NCI-H2029 treated with DMSO at 0.1 percent for 48 hours (cell line): ENCODE results near the gene NKAPL.
A peak's percentile ranks its signal among the peaks of the same experiment; 100 is the strongest.

Experiments
- DNase-seq: peaks from one replicate; lab custom pipeline; 2025; lab: John Stamatoyannopoulos, UW

The NKAPL gene

DNA sequence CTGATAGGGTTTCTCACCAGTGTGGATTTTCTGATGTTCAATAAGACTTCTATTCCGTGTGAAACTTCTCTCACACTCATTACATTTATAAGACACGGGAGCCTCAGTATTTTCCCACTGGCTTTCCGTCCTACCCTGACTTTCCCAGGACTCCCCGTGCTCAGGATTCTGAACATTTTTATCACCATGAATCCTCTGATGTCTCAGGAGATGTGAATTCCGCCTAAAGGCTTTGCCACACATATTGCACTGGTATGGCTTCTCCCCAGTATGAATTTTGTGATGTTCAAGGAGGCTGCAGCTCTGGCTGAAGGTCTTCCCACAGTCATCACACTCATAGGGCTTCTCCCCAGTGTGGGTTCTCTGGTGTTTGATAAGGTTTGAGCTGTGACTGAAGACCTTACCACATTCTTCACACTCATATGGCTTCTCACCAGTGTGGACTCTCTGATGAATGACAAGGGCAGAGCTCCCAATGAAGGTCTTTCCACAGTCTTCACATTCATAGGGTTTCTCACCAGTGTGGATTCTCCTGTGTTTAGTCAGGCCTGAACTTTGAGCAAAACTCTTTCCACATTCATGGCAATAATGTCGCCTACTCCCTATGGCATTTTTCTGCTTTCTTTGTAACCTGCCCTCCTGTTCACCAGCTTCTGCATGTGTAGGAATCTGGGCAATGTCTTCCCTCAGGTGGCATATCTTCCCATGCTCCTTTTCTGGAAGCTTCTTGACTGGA, 13.7 kb upstream of the NKAPL start:
- DNase-seq = no peak

DNA sequence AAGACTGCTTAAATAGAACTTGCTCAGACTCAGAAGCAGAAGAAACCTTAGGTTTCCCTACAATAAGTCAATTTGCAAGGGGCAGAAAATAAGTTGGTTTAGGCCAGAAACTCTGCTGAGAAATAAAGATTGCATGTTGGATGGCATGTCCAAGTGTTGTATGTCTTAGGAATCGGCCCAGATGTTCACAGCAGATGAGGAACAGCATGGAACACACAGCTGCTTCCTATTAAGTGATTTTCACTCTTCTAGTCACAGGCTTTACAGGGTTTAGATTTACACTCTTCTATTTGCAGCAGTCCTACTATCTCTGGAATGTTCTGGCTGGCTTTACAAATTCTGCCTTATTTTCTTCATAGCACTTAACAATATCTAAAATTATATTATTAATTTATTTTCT, 10.2 kb upstream of the NKAPL start:
- DNase-seq = no peak

DNA sequence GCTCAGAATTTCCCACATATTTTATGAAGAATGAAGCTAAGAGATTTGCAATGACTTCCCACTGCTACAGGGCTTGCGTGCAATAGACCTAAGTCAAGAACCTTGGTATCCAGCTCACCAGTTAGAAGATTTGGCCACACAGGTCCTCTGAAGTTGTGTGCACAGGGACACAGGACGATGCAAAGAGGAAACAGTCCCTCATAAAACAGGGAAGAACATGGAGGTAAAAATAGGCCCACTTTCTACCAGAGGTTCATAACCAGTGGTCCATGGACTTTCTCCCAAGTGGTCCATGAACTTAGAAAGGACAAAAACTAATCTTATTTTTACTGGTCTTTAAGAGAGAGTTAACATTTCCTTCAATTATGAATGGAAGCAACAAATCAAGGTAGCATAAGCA, 8.3 kb upstream of the NKAPL start:
- DNase-seq = no peak

DNA sequence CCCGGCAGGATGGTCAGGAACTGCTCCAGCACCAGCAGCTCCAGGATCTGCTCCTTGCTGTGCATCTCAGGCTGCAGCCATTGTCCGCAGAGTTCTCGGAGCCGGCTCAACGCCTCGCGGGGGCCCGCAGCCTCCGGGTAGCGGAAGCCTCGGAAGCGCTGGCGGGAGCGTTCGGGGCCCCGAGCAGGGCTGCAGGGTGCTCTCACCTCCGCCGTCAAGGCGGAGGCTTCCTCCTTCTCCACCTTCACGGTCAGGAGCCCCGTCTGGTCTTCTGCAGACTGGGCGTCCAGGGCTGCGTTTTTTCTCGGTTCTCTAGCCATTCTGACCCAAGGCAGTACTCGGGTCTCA, 7.5 kb upstream of the NKAPL start:
- DNase-seq = no peak

DNA sequence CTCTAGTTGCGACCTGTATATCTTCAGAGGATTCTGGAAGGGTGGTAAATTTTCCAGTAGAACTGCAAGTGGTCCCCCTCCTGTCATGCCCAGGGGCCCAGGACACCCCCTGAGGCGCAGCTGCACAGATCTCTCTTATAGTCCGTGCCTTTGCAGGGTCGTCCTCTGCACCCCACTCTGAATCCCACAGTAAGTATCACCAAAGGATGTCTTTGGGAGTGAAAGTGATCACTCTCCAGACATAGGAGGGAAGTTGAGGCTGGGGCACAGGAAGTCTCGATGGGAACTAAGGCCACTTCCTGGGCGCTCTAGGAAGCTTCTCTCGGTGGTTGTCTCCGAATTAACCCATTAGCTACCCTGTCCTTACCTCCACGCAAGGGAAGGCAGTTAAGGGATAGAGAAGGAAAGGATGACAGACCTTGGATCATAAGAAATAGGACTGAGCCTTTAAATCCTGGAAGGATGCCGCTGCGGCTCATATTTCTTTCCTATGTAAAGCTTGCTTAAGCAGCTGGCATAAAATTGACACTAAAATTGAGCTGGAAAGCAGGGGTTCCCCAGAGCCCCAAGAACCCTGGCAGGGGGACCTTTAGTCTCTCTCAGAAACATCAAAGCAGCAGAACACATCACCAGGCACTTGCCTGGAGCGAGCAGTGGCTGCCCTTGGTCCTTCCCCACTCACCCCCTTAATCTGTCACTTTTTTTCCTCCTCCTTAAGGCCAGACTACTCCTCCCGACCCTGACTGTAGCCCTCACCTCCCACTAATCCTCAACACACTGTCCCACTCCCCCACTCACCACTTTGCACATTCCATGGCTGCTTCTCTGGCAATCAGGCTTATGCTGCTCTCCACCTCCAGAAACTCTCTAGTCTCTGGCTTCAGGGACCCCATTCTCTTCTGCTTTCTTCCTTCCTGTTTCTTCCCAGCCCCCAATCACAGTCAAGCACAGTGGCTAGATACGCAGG, 6.8 kb upstream of the NKAPL start, which contains the start of gene ZKSCAN4:
Gene ZKSCAN4, minus strand, starts transcription at position 261 of the 967 bp plus-strand sequence. CDS start 289 bp downstream, outside the sequence.
- DNase-seq = peak; percentile 69

DNA sequence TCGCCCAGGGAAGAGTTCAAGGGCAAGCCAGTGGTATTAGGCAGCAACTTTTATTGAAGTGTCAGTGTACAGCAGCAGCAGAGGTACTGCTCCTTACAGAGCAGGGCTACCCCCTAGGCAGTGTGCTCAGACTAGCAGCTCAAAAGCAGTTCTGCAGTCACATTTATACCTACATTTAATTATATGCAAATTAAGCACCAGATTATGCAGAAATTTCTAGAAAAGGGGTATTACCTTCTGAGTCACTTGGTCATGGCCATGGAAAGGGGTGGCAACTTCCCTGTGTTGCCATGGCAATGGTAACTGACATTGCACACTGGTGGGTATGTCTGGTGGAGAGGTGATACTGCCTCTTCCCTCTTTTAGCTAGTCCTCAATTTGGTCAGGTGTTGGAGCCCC, 5.0 kb upstream of the NKAPL start:
- no peak for DNase-seq

DNA sequence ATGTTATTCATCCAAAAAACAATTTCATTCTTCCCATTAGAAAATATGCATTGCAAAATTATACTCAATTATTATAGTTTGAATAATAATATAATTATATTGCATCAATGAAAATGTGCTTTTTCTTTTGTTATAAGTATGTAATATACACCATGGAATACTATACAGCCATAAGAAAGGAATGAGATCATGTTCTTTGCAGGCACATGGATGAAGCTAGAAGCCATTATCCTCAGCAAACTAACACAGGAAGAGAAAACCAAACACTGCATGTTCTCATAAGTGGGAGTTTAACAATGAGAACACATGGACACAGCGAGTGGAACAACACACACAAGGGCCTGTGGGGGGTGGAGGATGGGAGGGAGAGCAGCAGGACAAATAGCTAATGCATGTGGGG, 2.1 kb upstream of the NKAPL start:
- no peak for DNase-seq

DNA sequence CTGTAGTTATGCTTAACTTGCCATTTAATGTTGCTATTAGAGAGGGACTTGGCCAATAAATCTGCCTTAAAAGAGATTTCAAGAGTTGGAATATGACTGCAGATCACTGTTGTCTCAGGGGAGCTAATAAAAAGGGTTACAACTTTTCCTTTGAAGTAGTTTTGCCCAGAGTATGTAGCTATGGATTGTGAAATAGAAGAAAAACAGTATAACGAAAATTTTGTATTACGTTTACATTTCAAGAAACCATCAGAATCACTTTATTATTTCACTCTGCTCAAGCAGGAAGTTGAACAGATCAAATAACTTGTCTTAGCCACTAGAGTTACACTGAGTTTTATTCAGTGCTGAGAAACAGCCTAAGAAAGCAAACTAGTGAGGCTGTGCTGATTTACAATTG, 4.8 kb downstream of the NKAPL start:
- DNase-seq = no peak

DNA sequence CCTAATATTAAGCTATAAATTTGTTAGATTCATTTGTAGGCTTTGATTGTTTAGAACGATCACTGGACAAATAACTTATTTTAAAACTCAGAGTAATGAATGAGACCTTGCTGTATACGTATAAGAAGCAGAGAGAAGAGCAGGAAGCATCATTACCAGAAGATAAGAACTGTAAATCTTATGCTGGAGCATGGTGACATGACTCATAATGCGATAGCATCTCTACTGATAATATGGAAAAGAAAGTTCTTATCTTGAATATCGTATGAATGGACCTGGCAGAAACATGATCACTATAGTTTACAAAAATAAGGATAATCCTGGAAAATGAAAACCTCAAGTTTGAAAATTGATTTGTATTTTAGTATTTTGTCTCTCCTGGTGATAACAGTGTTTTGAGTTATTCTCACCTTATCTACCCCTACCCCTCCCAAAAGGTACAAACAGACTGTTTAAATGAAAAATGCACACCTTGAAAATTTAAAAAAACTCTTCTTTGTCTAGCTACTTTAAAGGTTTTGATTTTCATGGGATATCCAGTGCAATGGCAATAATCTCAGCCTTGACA, 5.8 kb downstream of the NKAPL start:
- DNase-seq = no peak

DNA sequence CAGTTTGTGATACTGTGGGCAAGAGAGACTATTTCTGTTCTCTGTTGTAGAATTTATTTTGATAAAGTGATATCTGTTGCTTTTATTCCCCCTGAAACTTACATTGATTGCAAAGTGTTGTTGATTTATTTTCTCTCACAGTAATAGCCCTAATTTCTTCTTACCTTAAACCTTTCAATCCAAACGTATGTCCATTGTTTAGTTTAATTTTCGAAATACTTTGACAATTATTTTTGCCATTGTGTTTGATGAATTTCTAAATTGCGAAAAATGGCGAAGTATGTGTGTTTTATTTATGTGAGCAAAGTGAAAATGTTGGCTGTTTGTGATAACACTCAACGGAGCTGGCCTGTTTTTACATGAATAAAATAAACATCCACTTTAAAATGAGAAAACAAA, 7.5 kb downstream of the NKAPL start:
- no peak for DNase-seq

DNA sequence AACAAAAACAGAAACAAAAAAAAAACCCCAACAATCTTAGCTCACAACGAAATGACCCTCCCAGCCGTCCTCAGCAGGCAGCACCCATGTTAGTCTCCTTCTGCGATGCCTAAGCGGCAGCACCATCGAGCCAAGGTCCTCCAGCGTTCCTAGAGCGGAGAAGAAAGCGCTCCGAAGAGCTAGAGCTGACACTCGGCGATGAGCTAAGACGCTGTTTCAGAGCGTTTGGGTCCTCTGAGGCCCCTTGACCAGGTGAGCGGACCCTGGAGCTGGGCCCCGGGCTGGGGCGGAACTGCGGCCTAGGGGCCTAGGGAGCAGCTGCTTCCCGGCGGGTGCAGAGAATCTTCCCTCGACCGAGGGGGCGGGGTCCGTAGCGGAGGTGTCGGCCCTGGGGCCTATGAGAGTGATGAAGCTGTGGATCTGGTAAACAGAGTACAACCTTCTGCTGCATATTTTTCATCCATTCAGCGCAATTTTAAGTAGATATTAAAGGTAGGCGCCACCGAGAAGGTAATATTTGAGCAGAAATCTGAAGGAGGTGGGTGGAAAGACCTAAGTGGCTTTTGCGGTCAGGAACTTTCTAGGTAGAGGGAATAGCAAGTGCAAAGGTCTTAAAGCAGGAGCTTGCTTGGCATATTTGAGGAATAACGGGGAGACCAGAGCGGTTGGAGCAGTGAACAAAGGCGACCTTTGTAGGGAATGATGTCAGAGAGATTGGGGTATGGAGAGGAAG, 8.0 kb downstream of the NKAPL start, which contains the start of gene ZSCAN26:
Gene ZSCAN26, plus strand, starts transcription at position 182 of the 733 bp plus-strand sequence. CDS start 4,777 bp downstream, outside the sequence.
- DNase-seq = peak; percentile 69

DNA sequence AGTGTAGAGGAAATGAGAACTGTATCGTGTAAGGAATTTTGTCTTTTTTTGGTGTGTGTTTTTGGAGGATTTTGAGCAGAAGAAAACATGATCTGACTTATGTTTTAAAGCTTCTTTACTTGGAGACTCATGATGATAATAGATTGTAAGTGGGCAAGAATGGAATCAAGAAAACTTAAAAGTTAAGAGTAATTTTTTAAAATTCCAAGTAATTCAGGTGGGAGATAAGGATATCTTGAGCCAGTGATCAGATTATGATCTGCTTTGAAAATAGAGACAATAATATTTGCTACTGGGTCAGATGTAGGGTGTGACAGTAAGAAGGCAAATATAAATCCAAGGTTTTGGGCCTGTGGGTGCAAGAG, 8.6 kb downstream of the NKAPL start:
- DNase-seq = no peak

DNA sequence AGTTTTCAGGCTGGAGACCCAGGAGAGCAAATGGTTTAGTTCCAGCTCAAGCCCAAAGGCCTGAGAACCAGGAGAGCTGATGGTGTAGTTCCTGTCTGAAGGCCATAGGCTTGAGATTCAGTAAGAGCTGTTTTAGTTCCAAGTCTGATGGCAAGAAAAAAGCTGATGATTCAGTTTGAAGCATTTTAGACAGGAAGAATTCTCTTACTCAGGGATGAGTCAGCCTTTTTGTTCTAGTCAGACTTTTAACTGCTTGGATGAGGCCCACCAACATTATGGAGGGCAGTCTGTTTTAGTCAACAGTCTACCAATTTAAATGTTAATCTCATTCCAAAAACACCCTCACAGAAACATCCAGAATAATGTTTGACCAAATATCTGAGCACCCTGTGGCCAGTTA, 10.4 kb downstream of the NKAPL start:
- DNase-seq = no peak

DNA sequence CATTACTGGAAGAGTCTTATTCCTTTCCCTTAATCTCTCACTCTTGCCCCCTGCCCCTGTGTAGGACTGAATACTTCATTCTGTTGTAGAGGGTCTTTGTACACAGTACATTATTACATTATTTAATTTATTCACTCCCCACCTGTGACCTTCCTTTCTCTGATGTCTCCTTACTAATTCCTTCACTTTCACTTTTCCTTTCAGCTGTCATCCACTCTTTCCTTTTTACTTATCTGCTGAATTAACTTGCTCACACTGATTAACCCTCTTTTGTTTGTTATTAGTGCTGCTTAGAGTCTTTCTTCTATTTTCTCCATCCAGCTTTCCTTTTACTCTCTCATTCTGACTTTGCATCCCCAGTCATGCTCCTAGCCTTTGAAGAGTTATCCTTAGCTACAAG, 15.8 kb downstream of the NKAPL start:
- DNase-seq = no peak

DNA sequence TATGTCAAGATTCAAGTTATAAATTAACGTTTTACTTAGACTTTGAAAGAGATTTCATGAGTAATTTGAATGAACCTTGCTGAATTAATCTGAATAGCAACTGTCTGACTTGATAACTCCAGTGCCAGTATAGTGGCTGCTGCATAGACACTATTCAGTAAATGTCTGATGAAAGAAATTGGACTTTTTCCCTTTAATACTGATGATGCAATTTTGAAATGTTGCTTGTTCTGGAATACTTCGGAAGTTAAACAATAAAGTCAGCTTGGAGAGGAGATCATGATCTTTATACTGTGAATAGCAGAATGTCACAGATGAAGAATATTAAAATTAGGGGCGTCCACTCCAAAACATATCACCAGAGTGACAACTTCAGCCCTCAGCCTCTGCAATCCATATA, 18.6 kb downstream of the NKAPL start:
- DNase-seq = no peak

DNA sequence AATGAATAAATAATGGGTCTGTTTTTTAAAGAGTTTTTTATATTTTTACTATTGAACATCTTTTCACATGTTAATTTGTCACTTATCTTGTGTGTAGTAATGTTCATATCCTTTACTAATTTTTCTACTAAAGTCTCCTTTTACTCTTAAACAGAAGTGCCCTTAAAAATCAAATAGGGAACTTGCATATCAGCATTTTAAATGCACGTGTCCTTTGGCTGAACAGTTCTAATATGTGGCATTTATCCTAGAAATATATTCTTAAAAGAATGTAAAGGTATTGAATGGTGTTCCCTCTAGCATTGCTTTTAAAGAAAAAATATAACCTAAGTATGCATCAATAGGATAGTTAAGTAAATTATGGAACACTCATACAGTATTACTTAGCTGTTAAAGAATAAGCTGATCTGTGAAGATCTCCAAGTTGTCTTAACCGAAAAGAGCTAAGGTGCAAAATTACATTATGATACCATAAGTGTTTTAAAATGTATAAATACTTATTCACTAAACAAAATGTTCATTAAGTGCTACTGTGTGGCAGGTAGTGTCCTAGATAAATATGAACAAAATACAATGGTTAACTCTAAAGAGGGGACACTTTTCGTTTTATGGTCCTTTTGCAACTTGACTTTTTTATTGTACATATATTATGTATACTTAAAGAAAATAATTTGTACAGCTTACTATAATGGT, 21.6 kb downstream of the NKAPL start:
- no peak for DNase-seq

DNA sequence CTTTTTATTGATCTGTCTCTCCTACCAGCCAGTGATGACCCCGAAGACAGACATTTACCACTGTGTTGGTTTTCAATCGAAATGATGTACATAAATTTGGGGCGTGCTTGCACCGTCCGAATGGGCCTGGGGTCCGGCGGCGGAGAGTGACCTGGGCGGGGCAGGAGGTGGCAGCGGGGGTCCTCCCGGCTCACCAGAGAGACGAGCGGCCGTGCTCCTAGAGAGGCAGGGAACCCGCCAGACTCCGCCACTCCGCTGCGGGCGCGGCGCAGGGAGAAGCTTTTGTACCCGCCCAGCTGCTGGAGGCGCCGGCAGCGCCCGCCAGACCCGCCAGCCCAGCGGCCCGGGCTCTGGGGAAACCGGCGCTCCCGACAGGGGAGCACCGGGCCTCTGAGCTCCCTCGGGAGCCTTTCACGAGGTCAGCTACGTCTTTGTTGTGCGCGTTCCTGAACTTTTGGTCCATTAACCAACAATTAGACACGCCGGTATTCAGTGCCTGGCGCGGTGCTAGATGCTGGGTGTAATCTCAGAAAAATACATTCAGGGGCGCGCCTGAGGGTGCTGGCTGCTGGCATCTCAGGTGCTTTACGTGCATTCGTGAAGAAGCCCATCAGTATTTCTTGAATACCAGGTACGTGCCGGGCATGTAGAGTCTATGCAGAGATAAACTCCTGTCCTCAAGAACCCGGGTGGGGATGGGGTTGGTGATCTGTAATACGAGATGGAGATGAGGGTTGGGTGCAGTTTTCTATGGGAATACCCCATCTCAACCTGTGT, 22.4 kb downstream of the NKAPL start, which contains the start of gene PGBD1:
Gene PGBD1, plus strand, starts transcription at position 285 of the 777 bp plus-strand sequence. CDS start 2,242 bp downstream, outside the sequence.
- peak; percentile 42 for DNase-seq

DNA sequence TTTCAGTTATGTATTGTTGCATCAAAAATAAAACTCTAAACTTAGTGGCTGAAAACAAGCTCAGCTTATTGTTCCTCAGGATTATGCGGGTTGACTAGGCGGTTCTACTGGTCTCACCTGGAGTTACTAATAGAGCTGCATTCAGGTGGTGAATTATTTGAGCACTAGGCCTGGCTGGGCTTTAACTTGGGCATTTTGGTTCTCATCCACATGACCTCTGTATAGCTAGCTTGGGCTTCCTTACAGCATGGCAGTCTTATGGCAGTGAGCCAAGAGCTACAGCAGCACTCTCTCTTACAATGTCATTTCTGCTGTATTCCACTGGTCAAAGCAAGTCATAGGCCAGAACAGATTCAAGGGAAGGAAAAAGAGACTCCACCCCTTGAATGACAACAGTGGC, 23.8 kb downstream of the NKAPL start:
- no peak for DNase-seq

DNA sequence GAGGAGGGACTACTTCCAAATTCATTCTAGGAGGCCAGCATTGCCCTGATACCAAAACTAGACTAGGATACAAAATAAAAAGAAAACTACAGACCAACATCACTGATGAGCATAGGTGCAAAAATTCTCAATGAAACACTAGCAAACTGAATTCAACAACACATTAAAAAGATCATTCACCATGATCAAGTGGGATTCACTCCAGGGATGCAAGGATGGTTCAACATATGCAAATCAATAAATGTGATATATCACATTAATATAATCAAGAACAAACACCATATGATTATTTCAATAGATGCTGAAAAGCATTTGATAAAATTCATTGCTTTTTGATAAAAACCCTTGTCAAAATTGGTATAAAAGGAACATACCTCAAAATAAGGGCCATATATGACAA, 32.5 kb downstream of the NKAPL start:
- no peak for DNase-seq

DNA sequence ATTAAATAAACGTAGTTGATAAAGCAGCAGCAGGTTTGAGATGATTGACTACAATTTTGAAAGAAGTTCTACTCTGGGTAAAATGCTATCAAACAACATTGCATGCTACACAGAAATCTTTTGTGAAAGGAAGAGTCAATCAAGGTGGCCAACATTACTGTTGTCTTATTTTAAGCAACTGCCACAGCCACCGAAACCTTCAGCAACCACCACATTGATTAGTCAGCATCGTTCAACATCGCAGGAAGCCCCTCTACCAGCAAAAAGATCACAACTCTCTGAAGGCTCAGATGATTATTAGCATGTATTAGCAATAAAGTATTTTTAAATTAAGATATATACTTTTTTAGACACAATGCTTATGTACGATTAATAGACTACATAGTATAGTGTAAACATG, 36.2 kb downstream of the NKAPL start:
- DNase-seq = no peak
